CD4-positive, alpha-beta T cell treated with Interleukin-2 at 100 ng/mL for 4 hours (primary cell): Measurements from ENCODE around the gene SIN3A.
"Not testable (repeated sequence)": the region's sequence is repeated elsewhere in the genome, so short reads cannot be mapped to it uniquely, and the experiment has no call there.

ENCODE experiments used
- DNase-seq: peaks from one replicate; pipeline ENCODE4 v3.0.0-alpha.2; 2020; ENCODE audit warnings: low spot score

SIN3A gene

GRCh38 chr15:75450307-75451201 lies 936 bp downstream of the SIN3A start:
- DNase-seq: peak; percentile 96

- no peak for DNase-seq
Measured at GRCh38 chr15:75449585-75450306, 1.7 kb downstream of the SIN3A start.

GRCh38 chr15:75448171-75448570 lies 3.3 kb downstream of the SIN3A start:
- not testable (repeated sequence) for DNase-seq

- DNase-seq: peak; percentile 35
Measured at GRCh38 chr15:75446151-75446550, 5.3 kb downstream of the SIN3A start.

- not testable (repeated sequence) for DNase-seq
Measured at GRCh38 chr15:75445324-75445723, 6.2 kb downstream of the SIN3A start.

- DNase-seq: not testable (repeated sequence)
Measured at GRCh38 chr15:75443972-75444453, 7.5 kb downstream of the SIN3A start.

- DNase-seq: no peak
Measured at GRCh38 chr15:75437721-75438120, 13.8 kb downstream of the SIN3A start.

GRCh38 chr15:75436881-75437280 lies 14.6 kb downstream of the SIN3A start:
- no peak for DNase-seq

- no peak for DNase-seq
Measured at GRCh38 chr15:75431682-75432081, 19.8 kb downstream of the SIN3A start.

GRCh38 chr15:75431270-75431669 lies 20.2 kb downstream of the SIN3A start:
- DNase-seq: no peak

GRCh38 chr15:75430259-75430658 lies 21.2 kb downstream of the SIN3A start:
- DNase-seq: no peak

- no peak for DNase-seq
Measured at GRCh38 chr15:75428152-75428551, 23.3 kb downstream of the SIN3A start.

- DNase-seq: no peak
Measured at GRCh38 chr15:75425966-75426500, 25.5 kb downstream of the SIN3A start.

GRCh38 chr15:75422554-75422953 lies 28.9 kb downstream of the SIN3A start:
- DNase-seq: no peak

- no peak for DNase-seq
Measured at GRCh38 chr15:75420698-75421097, 30.8 kb downstream of the SIN3A start.

GRCh38 chr15:75416584-75416983 lies 34.9 kb downstream of the SIN3A start:
- DNase-seq: no peak

- DNase-seq: no peak
Measured at GRCh38 chr15:75410196-75410595, 41.3 kb downstream of the SIN3A start.

GRCh38 chr15:75407083-75407482 lies 44.4 kb downstream of the SIN3A start:
- no peak for DNase-seq

GRCh38 chr15:75403892-75404291 lies 47.6 kb downstream of the SIN3A start:
- DNase-seq: no peak

GRCh38 chr15:75397494-75397893 lies 54.0 kb downstream of the SIN3A start:
- DNase-seq: no peak

GRCh38 chr15:75389791-75390382 lies 61.6 kb downstream of the SIN3A start:
- no peak for DNase-seq

GRCh38 chr15:75383986-75384385 lies 67.5 kb downstream of the SIN3A start:
- DNase-seq: not testable (repeated sequence)
